NCI-H82 treated with DMSO at 0.1 percent for 48 hours (cell line): Measurements from ENCODE around the gene ETV6.

ENCODE experiments used
- DNase-seq: peaks from one replicate; lab custom pipeline; 2025; ENCODE audit not compliant: unreplicated experiment; lab: John Stamatoyannopoulos, UW

The ETV6 gene

DNA sequence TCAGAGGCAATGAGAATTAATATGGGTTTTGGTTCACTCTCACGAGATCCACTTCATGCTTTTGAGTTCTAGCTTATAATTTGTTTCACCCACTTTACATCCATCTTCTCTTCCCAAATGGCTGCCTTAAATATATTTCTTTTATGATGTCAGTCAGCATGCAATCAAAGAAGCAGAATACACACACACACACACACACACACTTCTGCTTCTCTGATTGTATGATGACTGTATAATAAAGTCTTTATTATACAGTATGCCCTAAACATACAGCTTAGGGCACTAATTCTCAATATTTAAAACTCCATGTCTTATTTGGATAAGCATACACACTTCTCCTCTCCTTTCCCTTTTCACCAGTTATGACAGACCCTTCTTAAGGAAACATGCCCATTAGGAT lies 6.7 kb upstream of the ETV6 start:
- DNase-seq: no peak

DNA sequence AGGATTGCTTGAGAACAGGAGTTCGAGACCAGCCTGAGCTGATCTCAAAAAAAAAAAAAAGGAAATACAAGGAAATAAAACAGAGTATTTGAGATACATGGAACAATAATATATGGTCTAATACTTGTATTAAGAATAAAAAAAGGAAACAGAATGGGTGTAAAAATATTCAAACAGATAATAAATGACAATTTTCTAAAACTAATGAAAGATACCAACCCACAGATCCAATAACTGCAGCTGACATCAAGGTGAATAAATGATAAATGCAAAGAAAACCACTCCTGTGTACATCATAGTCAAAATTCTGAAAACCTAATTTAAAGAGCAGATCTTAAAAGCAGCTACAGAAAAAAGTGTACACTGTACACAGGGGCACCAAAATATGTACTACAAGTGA lies 4.1 kb upstream of the ETV6 start:
- no peak for DNase-seq

DNA sequence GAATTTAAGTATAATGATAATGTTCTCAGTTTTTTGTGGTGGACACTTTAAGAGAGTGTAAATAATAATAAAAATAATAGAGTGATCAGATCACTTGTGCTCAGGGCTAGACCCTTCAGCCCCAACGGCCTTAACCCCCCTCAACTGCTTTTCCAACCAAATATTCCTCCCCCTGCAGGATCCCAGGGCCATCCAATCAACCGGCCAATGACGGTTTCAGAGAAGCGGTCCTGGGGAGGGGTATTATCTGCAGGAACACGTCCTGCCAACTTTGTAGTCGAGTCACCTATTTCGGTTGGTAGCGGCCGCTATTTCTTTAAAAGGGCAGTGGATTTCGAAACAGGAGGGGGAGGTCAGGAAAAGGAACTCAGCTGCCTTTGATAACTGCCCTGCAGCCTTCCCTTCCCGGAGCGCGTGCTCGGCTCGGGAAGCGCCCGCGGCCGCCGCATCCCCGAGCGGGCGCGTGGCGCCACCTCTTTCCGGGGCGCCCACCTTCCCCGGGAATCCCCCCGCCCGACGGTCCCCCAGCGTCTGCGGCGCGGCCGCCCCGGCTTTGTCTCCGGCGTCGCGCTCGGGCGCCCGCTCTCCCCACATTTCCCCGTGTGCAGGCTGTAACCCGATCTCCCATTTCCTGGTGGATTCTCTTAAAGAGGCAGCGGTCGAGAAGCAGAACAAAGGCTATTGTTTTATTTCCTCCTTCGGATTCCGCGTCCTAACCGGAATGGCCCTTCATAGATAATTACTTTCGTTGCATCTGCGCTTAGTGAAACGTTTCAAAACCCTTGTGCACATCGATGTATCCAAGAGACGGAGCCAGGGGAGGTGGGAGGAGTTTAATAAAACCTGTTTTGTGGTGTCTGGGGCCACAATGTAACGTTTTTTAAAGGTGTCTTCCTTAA lies 711 bp upstream of the ETV6 start:
- peak; percentile 60 for DNase-seq

DNA sequence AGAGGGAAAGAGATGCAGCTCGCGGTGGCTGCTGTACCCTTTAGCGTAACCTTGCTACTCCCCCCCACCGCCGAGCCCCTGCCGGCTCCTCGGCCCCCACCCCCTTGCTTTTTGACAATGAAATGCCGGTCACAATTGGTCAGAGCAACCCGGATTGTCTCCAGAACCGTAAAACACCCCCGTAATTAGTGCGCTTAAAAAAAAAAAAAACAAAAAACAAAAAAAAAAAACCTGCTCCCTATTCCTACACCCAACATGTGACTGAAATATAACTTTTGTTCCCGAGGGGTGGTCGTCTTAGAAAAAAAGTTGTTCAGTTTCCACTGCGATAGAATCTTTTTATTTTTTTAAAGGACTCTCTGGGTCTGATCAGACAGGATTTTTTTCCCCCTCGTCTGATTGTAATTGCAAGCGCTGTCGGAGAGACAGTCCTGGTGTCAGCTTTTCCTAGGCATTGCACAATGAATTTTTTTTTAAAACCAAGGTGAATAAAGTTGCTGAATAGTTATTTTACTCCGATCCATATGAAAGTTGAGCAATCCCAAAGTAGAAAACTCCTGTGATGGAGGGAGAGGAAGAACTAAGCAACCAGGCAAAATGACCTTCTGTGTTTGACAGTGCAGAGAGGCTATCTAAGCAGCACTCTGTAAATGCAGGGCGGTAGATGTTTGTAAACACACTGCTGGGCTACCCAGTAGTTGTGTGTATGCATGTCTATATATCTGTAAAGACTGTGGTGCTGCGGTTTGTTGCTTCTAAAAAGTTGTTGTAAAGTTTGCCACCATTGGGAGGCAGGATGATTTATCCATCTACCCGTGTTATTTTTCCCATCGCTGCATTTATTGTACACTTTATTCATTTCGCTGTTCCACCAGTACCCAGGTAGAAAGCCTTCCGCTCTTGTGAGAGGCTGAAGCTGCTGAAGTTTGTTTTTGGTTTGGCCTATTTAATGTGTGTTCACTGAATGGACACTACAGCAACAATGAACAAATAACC lies 1.1 kb downstream of the ETV6 start:
- no peak for DNase-seq

DNA sequence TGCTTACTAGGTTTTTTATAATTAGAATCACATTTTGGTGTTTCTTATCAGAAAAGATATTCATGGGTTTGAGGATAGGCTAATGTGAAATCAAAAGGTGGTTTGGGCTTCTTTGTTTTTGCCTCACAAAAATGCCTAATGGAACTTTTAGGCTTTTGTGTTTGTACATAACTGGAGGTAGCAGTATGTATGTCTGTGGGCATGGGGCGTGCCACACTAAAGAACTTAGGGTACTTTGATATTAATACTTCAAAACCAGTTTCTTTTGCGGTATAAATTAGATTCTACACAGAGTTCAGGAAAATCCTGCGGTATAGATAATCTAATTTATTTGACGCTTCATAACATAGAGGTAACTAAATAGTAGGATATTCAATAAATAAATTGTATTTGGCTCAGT lies 1.9 kb downstream of the ETV6 start:
- no peak for DNase-seq

DNA sequence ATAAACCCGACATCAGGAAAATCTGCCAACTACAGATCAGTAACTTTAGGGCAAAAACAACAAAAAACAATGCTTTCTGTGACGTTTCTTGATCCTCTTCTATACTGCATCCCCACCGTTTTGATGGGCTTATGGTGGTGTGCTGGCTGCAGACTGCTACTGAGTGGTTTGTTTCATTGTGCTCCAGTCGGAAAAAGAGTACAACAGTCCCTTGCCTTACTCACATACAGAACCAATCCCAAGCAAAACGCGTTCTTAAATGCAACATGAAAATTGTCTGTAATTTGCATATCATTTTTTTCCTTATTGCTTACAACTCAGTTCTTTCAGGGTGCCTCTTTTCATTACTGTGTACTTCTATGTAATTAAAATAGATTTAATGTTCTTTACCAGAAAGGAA lies 2.3 kb downstream of the ETV6 start:
- no peak for DNase-seq

DNA sequence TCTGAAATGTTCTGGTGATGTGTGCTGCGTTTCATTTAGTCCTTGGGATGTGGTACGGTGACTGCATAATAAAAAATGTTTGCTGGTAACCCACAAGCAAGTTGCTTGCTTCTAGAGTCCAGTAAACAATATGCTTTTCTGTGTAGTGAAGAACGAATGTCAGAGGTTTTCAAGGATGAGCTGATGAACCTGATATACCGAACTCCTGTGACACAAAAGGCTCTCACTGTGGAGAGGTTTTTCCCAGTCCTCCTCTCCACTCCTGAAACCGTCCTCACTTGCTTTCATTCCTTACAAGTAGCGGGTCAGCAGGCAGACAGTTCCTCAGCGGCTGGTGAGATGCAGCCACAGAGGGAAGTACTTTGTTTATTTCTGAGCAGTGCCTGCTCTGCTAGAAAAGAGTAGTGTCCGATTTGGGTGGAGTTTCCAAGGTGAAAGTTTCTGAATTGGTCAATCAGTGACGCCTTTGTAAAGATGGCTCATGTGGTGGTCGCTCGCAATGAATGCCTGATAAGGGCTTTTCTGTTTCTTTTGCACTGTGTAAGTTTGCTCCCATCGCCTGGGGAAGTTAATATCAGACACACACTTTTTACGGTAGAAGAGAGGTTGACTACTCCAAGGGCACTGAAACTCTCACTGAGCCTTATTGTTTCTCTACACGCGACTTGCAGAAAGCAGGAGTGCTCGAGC lies 3.0 kb downstream of the ETV6 start:
- DNase-seq: no peak

DNA sequence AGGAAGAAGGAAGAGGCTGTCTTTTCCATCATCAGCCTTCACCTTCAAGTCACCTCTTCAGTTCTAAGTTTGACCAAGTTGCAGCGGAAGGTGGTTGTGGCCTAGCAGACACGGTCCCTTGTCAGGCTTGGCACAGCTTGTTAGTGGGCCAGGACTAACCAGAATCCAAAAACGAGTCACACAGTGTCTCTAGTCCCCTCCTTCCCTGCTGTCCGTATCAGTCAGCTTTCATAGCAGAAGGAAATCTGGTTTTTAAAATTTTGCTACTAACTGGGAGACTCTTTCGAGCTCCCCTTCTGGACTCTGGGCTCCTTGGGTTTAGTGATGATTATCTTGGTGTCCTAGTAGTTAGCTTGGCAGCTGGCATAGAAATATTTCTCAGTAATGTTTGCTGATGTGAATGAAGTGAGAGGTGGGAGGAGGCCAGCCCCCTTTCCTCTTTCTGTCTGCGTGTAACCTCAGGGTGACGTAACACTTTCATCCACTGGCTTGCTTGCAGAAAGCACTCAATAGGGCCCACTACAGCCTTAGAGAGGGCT lies 3.8 kb downstream of the ETV6 start:
- DNase-seq: no peak

DNA sequence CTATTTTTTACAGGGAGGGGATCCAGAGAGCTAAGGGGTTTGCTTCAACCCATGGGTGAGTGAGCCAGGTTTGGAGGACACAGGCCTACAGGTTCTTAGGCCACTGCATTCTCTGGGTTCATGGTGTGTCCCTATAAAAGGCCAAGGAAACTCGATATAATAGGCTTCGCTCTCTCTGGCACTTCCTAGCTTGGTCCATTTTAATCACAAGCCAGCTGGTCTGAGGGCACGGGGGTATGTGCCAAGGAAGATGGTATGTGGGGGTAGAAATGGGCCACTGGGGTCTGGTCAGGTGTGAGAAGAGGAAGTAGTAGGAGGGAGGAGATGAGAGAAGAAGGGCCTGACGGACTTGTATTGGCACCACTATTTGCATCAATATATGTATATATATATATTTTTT lies 4.9 kb downstream of the ETV6 start:
- DNase-seq: no peak

DNA sequence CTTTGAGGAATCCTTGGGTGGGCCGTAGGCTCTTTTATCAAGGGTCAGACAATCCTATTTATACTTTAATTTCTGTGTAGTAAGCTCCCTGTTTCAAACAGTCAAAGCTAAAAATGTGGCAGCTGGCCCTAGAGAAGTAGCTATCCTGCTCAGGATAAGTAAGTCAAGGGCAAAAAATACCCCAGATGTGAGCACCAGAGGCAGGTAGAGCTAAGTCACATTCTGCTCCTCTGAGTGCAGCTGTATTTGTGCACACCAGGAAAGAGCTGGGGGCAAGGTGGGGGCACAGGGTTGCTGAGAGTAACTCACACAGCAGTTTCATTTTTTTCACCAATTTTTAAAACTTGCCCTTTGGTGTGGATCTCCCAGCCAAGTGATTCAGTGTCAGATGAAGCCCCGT lies 5.3 kb downstream of the ETV6 start:
- no peak for DNase-seq

DNA sequence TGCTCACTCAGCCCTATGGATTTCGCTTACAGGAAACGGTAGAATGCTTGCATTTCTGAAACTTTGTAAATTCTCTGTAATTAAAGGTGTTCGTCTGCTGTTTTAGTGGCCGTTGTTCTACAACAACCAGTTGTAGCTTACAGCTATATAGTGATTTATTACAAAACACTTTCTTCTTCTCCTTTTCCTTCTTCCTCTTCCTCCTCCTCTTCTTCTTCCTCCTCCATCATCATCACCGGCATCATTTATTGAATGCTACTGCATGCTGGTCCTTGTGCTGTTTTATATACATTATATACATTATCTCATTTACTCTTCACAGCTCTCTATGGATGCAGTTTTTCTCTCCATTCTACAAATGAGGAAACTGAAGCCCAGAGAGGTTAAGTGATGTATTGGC lies 6.4 kb downstream of the ETV6 start:
- DNase-seq: no peak

DNA sequence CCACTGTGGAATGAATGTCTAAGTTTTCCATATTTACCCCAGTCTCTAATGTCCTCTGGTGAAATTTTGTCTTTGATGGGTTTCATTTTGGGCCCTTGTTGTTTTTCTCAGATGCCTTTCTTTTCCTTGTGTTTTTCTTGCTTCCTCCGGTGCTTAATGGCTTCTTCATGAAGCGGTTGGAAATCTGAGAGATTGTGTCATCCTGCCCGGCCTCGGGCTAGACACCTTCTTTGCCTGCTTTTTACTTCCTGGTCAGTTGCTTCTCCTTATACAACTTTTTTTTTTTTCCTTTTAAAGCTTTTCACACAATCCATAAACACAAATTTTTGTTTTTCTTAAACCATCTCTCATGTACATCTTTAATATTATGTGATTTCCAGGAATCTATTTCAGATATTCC lies 7.1 kb downstream of the ETV6 start:
- DNase-seq: no peak

DNA sequence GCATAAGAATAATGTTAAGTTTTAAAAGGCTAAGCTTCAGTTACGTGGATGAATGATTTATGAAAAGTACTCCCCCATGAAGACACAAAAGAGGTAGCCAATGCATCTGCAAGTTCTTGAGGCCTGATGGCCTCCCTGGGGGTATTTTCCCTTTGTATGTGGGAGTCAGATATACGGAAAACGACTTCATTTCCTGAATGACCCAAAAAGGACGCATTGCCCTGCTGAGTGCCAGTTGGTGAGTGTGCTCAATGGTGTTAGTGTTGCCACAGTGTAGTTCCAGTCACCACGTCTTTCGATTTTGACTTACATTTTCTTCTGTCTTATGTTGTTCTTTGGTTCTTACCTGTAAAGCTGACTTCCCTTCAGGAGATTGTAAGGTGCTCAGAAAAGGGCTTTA lies 8.0 kb downstream of the ETV6 start:
- no peak for DNase-seq

DNA sequence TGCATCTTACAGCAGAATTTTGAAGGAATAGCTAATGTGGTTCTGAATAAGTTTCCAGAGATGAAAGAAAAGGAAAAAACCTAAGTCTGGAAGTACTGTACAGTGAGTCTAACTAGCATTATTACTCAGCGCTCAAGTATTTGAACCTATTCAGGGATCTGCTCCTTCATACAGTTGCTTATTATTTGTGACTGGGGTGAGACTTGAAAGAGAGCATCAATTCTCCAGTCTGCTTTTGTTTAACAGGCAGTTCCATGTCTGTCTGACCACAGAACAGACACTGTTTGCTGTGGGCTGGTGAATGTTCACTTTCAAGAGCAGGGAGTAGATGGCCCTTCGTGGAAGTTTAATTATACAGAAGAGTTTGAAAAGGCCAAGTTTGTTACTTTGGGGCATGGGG lies 9.3 kb downstream of the ETV6 start:
- no peak for DNase-seq

DNA sequence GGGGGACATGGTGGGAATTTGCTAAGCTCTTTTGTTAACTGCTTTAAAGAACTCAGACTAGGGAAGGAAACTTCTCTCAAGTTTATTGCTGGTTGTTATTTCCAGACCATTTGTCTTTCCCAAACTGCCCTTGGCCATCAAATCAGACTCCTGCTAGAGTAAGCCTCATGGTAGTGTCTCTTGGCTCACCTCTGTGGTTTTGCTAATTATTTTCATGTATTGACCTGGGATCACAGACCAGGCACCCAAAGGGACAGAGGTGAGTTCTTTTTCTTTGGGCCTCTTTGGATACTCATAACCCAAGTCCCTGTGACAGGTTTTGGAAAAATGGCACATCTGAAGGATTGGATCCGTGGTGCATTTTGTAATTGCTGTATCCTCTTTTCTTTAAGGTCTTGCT lies 11.2 kb downstream of the ETV6 start:
- DNase-seq: no peak

DNA sequence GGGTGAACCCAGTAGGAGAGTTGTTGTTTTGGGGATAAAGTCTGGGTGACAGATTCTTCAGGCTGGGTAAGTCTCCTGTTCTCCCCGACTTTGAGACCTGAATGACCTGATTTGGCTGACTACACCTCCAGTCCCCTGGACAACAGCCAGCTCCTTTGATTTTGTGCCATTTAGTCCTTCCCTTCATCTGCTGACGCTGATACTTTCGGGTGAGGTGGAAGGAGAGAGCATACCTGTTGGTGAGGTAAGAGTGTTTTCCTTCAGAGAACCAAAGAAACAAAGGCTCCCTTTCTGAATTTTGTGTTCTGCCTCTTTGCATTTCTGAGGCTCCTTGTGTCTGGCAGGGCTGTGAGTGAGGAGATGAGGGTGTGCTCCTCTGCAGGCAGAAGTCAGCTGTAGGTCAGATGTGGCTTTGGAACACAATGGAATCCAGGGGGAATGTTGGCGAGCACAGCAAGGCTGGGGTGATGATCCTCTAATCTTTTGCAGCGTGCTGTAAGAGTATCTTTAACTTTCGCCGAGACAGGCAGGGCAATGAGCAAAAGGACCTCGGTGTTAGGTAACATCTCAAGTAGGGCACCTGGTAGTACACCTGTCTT lies 12.1 kb downstream of the ETV6 start:
- DNase-seq: no peak

DNA sequence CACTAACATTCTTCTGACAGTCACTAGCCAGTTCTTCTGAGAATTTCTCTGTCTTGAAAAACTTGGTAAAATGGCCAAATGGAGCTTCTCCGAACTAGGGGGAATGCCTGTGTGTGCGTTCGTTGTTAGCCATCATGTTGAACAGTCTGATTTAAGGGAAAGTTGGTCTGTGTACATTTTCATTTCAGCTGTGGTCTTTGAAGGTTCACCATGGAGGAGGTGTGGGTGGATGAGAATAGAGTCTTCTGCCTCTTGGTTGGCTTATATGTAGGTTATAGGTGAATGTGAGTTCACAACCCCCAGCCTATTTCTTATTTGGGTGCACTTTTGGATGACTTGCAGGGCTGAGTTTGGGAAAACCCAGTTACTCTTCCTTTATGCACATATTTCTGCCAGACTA lies 12.9 kb downstream of the ETV6 start:
- no peak for DNase-seq

DNA sequence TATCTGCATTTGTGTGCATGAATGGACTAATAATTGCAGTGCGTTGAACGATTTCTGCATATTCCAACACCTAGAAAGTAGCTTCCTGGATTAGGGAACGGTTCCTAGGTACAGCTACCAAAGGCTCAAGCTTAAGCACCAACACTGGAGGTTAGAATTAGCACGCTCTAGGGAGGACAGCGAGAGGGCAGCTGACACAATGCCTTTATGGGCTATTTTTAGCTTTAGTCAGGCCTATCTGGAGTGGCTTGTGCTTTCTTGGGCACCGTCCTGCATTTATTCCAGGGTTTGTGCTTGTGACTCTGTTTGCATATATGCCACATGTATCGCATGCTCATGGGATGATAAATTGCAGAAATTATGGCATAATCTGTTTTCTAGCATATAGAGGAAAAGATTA lies 13.7 kb downstream of the ETV6 start:
- no peak for DNase-seq

DNA sequence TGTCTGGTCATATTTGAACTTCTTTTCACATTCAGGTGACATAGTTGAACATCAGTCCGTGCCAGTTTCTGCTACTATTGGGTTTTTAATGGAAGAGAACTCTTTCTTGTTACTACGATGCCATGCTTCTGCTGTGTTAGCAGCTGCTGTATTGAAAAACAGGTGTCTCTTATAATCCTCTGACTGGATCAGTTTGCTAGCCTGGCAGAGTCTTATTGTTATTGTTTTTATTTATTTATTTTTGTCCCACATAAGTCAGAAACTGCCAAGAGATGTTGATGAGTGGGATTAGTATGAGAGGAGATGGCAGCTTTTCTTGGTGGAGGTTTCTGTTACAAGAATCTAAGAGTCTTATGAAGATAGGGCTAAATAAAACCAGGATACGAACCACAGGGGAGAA lies 14.6 kb downstream of the ETV6 start:
- no peak for DNase-seq

DNA sequence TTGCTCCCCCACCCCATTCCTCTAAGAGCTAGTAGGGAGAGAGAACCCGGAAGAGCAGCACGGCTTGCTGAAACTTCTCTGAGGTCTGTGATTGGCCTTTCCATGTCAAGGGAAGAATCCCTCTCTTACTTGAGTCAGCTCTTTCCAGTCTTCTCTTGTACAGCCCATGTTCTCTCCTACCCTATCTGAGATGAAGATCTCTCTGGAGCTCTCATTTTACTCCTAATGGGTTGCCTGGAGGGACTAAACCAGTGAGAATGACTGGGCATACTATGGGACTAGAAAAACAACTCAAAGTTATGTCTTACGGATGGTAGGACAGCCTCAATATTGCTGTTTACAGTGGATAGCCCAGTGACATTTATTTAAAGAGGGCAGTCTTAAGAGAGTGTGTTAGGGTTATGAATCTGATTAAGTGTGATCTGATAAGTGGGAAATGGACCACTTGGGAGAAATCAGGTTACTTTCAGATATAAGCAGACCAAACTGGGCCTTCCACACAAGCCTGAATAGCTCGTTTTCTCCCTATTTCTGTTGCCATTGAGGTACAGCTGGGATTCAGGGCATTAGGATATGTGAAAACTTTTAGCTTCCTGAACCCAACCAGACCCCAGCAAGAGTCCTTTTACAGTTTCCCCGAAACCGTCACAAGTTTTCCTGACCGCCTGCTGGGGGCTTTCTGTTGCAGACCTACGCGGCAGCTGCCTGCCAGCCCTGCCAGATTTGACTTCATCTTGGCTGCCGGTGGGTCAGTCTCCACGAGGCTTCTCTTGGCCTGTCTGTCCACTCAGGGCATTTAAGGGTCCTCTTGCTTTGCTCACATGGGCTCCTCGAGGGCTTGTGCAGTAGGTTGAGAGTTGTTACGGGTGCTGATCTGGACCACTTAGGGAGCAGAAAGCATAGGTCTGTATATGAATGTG lies 16.9 kb downstream of the ETV6 start:
- no peak for DNase-seq
